HUES64 (cell line): ENCODE data around the gene FAM117A.
"Not testable (repeated sequence)": the region's sequence is repeated elsewhere in the genome, so short reads cannot be mapped to it uniquely, and the experiment has no call there.

Experiments
- H3K27ac ChIP-seq: 2 replicates; pipeline ENCODE4 v1.7.0; 2013; ENCODE audit warnings: low read depth, low read length, inconsistent platforms
- H3K27me3 ChIP-seq: 2 replicates; pipeline ENCODE4 v1.6.1; 2013; ENCODE audit warnings: mild to moderate bottlenecking, low read length; ENCODE audit not compliant: insufficient read depth
- H3K36me3 ChIP-seq: 2 replicates; pipeline ENCODE4 v1.6.1; 2013; ENCODE audit warnings: mild to moderate bottlenecking, low read length; ENCODE audit not compliant: insufficient read depth
- H3K4me1 ChIP-seq: 2 replicates; pipeline ENCODE4 v1.6.1; 2013; ENCODE audit warnings: mild to moderate bottlenecking, low read length, moderate library complexity; ENCODE audit not compliant: insufficient read depth
- H3K4me3 ChIP-seq: 2 replicates; pipeline ENCODE4 v1.5.1; 2013; ENCODE audit warnings: mild to moderate bottlenecking, low read length, moderate library complexity
- H3K9ac ChIP-seq: 2 replicates; pipeline ENCODE4 v1.6.1; 2013; ENCODE audit warnings: mild to moderate bottlenecking, low read depth, low read length
- H3K9me3 ChIP-seq: 2 replicates; pipeline ENCODE4 v1.6.1; 2013; ENCODE audit warnings: low read depth, low read length; ENCODE audit not compliant: insufficient read depth
- WGBS: fragments of 150-250, 120-280 bp; methylation state at CpG from one replicate; pipeline ENCODE4 v1.1.7; 2013; ENCODE audit warnings: missing lambda C conversion rate; 5-methylcytosine and 5-hydroxymethylcytosine counted together

The FAM117A gene

DNA sequence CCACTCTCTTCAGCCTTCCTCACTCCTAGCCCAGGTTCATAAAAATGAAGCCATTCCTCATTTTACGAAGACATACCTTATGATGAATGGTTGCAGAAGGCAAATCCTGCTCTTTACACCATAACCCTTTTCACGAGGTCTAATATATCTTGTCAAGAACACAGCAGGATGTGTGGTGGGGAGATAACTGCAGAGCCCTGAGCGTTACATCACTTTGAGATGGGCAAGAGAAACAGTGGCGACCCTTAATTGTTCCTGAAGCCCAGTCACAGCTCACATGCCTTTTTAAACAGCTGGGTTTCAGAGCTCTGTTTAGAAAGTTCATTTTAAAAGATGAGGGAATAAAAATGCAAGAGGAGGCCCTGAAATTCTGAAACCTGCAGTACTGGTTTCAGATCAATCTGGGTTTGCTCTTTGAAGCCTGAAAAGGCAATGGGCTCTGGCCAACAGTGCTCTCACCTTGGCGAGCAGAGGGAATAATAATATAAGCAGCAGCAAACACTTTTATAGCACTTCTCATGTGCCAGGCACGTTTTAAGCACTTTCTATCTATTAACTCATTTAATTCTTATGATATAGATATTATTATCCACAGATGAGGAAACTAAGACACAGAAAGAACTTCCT, 2.9 kb downstream of the FAM117A start:
- no peak overlapping the region for H3K9ac ChIP-seq
- H3K4me1 ChIP-seq = peaks cover 28% of the 10 kb centered on the region
- peaks cover under 1% of the 10 kb centered on the region; the same call in 1 of the 2 replicates for H3K27me3 ChIP-seq
- H3K36me3 ChIP-seq = peaks cover 4% of the 10 kb centered on the region; the same call in 1 of the 2 replicates
- no peak overlapping the region for H3K4me3 ChIP-seq
- H3K9me3 ChIP-seq = no peaks in the 10 kb centered on the region
- WGBS = 91% methylated on average over 5 of the region's 6 CpGs
- H3K27ac ChIP-seq = no peak overlapping the region

- Histone ChIP-seq H3K9me3 (no peaks in the 10 kb centered on the region), H3K27me3 (no peaks in the 10 kb centered on the region), H3K4me3 (no peak overlapping the region), H3K9ac (no peak overlapping the region), H3K4me1 (peaks cover 29% of the 10 kb centered on the region), H3K36me3 (peaks cover 4% of the 10 kb centered on the region; the same call in 1 of the 2 replicates), H3K27ac (no peak overlapping the region)
- WGBS = 100% methylated on average over 1 of the region's 1 CpG
These were observed 3.6 kb downstream of the FAM117A start for GRCh38 chr17:49760296-49760695.

DNA sequence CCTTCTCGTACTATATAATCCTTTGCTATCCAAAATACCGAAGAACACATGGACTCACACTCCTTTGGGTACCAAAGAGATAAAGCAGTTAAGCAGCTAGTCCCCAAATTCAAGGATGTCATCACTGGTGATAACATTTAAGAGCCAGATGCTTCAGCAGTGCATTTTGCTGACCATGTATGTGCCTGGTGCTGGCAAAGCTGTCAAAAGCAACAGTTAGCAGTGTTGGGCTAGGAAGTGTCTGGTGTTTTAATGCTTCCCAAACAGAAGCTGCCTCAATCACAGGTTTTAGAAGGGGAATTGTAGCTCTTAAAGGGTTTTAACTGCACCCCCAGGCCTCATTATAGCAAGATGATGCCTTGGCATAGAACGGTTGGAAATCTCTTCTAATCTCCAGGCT, 4.7 kb downstream of the FAM117A start:
- peaks cover 27% of the 10 kb centered on the region for H3K4me1 ChIP-seq
- H3K9me3 ChIP-seq = no peaks in the 10 kb centered on the region
- H3K27me3 ChIP-seq = no peaks in the 10 kb centered on the region
- WGBS = 97% methylated on average over 3 of the region's 3 CpGs
- H3K27ac ChIP-seq = no peak overlapping the region
- H3K9ac ChIP-seq = no peak overlapping the region
- H3K36me3 ChIP-seq = peaks cover 4% of the 10 kb centered on the region; the same call in 1 of the 2 replicates
- H3K4me3 ChIP-seq = no peak overlapping the region

- 87% methylated on average over 5 of the region's 8 CpGs for WGBS
- not testable (repeated sequence) for H3K9ac ChIP-seq, H3K36me3 ChIP-seq, H3K9me3 ChIP-seq, H3K4me3 ChIP-seq, H3K27me3 ChIP-seq, H3K27ac ChIP-seq
- H3K4me1 ChIP-seq = peaks cover 27% of the 10 kb centered on the region
These were observed 5.4 kb downstream of the FAM117A start for GRCh38 chr17:49758464-49759010.

DNA sequence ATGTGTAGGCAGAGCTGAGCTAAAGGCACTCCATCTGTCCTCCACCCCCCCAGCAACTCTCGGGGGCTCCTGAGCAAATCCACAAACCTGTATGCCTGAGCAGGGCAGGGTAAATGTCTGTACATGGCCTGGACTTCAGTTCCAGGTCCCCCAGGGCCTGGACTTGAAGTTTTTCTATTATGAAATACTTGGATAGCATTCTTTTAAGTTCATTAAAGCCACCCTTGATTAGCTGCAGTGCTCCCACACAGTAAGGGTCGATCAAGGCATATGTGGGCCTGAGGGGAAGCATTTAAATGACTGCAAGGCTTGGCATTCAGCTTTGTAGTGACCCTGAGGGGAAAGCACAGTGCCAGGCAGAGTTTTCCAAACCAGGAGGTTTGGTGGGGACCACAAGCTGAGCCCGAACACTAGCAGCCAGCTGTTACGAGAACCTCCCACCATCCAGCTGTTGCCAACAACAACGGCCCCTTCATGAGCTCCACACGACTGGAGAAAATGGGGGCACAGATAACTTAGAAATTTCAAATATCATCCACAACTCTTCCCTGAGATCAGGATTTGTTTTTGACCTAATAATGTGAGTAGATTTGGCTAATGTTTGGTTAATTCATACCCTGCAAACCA, 6.7 kb downstream of the FAM117A start:
- Histone ChIP-seq H3K36me3 (peaks cover 4% of the 10 kb centered on the region; the same call in 1 of the 2 replicates), H3K4me3 (no peak overlapping the region), H3K27me3 (no peaks in the 10 kb centered on the region), H3K4me1 (peaks cover 20% of the 10 kb centered on the region), H3K9ac (no peak overlapping the region), H3K27ac (no peak overlapping the region), H3K9me3 (no peaks in the 10 kb centered on the region)
- 92% methylated on average over 6 of the region's 6 CpGs for WGBS

GRCh38 chr17:49756323-49757150, 7.4 kb downstream of the FAM117A start:
- Histone ChIP-seq H3K27ac (no peak overlapping the region), H3K9me3 (no peaks in the 10 kb centered on the region), H3K9ac (no peak overlapping the region), H3K27me3 (no peaks in the 10 kb centered on the region), H3K4me3 (no peak overlapping the region), H3K36me3 (peaks cover 4% of the 10 kb centered on the region; the same call in 1 of the 2 replicates), H3K4me1 (peaks cover 14% of the 10 kb centered on the region)
- 86% methylated on average over 9 of the region's 9 CpGs for WGBS

GRCh38 chr17:49755663-49756283, 8.2 kb downstream of the FAM117A start:
- H3K36me3 ChIP-seq = peaks cover 4% of the 10 kb centered on the region; the same call in 1 of the 2 replicates
- peaks cover 7% of the 10 kb centered on the region for H3K4me1 ChIP-seq
- H3K9me3 ChIP-seq = no peaks in the 10 kb centered on the region
- H3K4me3 ChIP-seq = no peak overlapping the region
- WGBS = 89% methylated on average over 4 of the region's 4 CpGs
- no peak overlapping the region for H3K9ac ChIP-seq
- no peak overlapping the region for H3K27ac ChIP-seq
- no peaks in the 10 kb centered on the region for H3K27me3 ChIP-seq

DNA sequence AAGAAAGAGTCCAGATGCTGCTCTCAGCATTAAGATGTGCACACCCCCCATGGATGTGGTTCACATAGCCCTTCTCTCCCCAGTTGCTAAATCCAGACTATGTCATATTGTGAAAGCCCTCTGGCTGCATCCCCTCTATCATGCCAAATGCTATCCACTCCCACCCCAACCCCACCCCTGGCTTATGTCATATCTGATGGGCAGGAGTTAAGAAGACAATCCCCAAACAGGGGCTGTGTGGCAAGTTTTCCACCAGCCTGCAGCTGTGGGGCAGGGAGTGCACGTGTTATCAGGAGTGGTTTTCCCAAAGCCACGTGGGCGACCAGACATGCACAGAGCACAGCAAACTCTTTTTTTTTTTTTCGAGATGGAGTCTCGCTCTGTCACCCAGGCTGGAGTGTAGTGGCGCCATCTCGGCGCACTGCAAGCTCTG, 10.0 kb downstream of the FAM117A start:
- H3K9ac ChIP-seq = no peak overlapping the region
- H3K4me1 ChIP-seq = peaks cover 6% of the 10 kb centered on the region; the same call in 1 of the 2 replicates
- no peaks in the 10 kb centered on the region for H3K9me3 ChIP-seq
- 93% methylated on average over 8 of the region's 8 CpGs for WGBS
- no peaks in the 10 kb centered on the region for H3K27me3 ChIP-seq
- H3K36me3 ChIP-seq = peaks cover 8% of the 10 kb centered on the region; the same call in 1 of the 2 replicates
- no peak overlapping the region for H3K27ac ChIP-seq
- H3K4me3 ChIP-seq = no peak overlapping the region

DNA sequence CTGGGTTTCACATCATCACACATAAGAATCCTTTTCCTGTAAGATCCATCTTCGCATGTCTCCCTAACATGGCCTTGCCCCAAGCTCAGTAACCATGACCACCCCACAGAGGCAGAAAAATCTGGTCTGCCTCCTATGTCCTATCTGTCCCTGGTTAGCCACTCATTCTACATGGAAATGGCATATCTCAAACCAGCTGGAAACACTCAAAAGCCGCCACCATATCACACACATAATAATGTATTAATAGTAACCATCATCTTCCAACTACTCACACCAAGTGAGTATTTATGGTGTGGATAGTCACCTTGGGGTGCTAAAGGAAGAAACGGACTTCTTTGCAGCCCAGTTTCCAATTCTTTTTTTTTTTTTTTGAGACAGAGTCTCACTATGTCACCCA, 11.4 kb downstream of the FAM117A start:
- Histone ChIP-seq H3K27me3 (no peaks in the 10 kb centered on the region), H3K4me3 (no peak overlapping the region), H3K9ac (no peak overlapping the region), H3K36me3 (peaks cover 5% of the 10 kb centered on the region; the same call in 1 of the 2 replicates), H3K4me1 (peaks cover 6% of the 10 kb centered on the region; the same call in 1 of the 2 replicates), H3K27ac (no peak overlapping the region), H3K9me3 (no peaks in the 10 kb centered on the region)
- WGBS = 97% methylated on average over 2 of the region's 3 CpGs

DNA sequence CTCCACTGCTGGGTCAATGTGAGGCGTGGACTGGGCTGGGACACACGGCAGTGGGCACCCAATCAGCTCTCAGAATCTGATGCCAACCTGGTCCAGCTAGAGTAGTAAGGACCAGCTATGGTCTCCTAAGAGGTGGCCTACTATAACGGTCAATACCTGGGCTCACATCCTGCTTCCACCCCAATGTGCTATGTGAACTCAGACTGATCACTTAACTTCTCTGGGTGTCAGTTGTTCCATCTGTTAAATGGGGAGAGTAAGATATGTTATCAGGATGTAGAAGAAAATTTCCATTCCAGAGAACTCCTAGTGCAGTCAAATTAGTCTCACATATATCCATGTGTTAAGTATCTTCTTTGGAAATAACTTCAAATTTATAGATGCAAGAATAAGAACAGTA, 14.2 kb downstream of the FAM117A start:
- 97% methylated on average over 3 of the region's 3 CpGs for WGBS
- Histone ChIP-seq H3K9ac (no peak overlapping the region), H3K9me3 (no peaks in the 10 kb centered on the region), H3K36me3 (peaks cover 4% of the 10 kb centered on the region; the same call in 1 of the 2 replicates), H3K27ac (no peak overlapping the region), H3K4me3 (no peak overlapping the region), H3K27me3 (no peaks in the 10 kb centered on the region), H3K4me1 (no peaks in the 10 kb centered on the region; the same call in 1 of the 2 replicates)
